Inflammatory macrophage treated with lipopolysaccharide for 1 hour (primary cell): Measurements from ENCODE around the gene NAV3.
"Not testable (repeated sequence)": the region's sequence is repeated elsewhere in the genome, so short reads cannot be mapped to it uniquely, and the experiment has no call there.

Experiments used
- DNase-seq, 2 donors: peaks; one replicate each; pipeline ENCODE4 v3.0.0-alpha.2; 2020 to 2022

NAV3 gene

DNA sequence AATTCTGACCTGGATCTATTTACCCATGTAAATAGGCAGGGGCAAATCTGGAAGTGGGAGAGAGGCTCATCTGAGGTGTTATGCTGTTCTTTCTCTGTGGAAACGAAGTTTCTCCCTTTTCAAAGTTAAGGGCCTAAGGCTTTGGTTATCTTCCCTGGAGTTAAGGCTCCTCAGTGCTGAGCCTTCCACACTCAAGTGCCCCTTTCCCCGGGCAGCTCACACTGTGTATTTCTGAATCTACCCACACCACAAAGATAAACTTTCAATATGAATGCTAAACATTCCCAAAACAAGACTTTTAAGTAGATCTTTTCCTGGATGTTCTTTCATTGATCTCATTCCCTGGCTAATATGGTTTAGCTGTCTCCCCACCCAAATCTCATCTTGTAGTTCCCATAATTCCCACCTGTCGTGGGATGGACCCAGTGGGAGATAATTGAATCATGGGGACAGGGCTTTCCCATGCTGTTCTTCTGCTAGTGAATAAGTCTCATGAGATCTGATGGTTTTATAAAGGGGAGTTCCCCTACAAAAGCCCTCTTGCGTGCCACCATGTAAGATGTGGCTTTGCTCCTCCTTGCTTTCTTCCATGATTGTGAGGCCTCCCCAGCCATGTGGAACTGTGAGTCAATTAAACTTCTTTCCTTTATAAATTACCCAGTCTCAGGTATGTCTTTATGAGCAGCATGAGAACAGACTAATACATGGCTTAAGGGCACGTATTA lies 251.1 kb downstream of the NAV3 start:
- no peak for DNase-seq

- peak in 1 of 2 donors; percentile 3 for DNase-seq
Observed at GRCh38 chr12:78085542-78086182, 255.0 kb downstream of the NAV3 start.

DNA sequence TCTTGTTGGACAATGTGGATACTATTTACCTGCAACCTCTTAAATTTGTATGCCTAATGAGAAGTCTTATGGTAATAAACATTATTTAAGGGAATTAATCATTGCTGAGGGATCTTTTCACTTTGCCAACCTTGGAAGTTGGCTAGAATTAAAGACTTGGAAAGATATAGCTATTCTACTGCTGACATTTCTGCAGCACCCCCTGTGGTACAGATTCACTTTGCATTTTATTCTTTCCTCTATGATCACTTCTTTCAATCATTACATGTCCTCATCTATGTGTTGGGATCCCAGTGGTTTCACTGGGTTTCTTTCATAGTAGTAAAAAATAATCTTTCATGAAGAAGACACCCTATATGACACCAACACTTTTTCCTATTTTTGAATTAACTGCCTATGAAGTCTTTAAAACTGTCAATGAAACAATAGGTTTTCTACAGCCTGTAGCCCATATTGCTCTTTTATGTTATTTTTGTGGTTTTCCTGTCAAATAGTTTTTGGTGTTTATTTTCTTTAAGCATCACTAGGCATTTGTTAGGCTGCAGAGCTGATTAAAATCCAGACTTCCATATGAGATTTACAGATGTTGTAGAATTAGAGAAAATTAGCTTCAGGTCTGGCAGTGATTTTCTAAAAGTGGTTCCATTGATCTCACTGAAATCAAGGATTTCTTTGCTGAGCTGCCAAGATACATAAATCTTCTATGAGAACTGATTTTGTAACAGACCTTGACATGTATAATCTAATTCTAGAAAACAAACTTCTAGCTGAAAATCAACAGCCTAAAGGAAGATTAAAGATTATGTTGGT lies 256.1 kb downstream of the NAV3 start:
- no peak for DNase-seq

DNA sequence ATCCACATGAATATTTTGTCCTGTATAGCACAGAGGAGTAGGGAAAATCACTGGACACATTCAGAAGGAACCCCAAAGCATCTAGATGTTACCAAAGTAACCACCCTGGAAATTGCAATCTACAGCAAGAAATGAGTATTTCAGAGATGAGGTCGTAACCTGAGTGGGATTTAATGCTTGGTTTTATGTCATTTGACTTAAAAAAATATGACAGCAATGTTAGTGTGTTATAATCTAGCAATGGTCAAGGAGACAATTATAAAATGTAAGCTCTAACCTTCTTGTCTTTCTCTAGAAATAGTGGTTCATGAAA lies 256.6 kb downstream of the NAV3 start:
- no peak for DNase-seq

GRCh38 chr12:78088391-78088832 lies 257.7 kb downstream of the NAV3 start:
- DNase-seq = peak in 1 of 2 donors; percentile 6

DNA sequence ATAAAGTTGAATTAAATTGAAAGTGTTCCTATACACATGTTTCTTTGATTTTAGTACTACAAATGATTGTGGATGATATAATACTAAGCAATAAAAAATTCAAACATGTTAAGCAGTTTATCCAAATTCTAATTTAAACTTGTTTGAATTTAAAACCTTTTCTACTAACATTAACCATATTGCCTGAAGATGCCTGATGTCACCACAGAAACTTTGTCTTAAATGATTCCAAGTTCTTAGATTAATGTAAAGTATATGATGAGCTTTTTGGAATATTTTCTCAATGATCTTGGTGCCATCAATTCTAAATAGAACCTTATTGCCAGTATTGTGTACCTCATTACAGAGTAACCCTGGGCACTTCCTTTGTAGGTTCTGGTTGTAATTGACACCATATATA lies 259.6 kb downstream of the NAV3 start:
- no peak for DNase-seq

DNA sequence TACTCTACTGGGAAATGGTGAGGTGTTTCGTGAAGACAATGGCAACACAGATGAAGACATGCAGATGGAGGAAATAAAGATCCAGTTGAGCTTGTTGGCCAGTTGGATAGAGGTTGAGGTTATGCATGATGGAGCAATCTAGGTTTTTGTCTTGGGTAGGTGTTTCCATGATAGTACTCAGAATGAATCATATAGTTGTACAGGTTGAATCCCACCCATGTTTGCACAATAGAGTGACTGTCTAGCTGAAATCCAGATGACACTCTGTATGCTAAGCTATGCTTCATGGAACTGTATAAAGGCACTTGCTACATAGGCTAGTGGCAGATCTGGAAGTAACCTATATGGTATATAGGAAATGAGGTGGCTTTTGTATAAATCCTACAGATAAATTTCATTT lies 264.9 kb downstream of the NAV3 start:
- DNase-seq = no peak

- no peak for DNase-seq
Observed at GRCh38 chr12:78096909-78097597, 266.4 kb downstream of the NAV3 start.

DNA sequence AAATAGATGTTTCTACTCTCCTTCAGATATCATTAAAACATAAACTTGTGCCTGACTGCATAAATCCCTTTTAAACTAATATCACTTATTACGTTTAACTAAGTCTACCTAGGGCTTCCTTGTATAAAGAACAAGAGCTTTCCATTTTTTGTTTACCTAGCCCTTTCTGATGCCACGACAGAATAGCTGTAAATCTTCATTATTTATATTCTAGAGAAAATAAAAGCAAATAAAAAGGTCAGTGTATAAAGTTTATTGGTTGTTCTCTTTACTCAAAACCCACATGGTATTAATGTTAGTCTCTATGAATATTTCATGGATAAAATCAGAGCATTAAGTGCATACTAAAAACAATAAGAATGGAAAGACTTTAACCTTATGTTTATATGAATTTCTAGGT lies 269.1 kb downstream of the NAV3 start:
- DNase-seq = no peak

DNA sequence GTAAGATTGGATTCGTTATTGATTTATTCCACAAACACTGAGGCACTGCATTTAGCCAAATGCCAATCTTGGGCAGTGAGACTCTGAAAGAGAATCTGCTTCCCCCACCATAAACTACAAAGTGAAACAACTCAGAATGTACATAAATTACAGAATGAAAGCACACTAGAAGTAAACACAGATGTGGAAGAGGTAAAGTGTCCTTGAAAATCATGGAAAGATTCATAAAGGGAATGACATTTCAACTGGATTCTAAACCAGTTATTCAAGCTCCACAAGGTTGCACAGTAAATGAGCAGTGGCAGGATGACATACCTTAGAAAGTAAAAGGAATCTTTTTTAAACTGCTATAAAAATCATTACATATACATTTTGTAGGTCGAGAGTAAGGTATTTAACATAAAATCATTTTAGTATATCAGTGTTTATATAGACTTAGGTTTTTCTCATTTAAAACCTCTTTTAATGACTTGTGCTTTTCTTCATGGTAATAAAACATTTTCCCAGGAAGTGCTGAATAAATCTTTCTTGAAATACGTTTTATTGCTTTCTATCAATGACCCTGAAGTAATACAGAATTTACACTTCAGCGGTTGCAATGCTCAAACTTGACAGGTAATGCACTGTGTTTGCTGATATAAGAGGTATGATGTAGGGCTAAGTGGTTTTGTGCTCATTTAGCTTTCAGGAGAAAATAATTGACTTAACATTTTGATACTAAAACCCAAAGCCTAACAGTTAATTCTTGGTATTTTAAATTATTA lies 270.6 kb downstream of the NAV3 start:
- no peak for DNase-seq

GRCh38 chr12:78101946-78102635 lies 271.4 kb downstream of the NAV3 start:
- no peak for DNase-seq

GRCh38 chr12:78102801-78103200 lies 272.1 kb downstream of the NAV3 start:
- DNase-seq = not testable (repeated sequence)

- no peak for DNase-seq
Observed at GRCh38 chr12:78115889-78116288, 285.2 kb downstream of the NAV3 start.

- DNase-seq = no peak
Observed at GRCh38 chr12:78118036-78118435, 287.3 kb downstream of the NAV3 start.

DNA sequence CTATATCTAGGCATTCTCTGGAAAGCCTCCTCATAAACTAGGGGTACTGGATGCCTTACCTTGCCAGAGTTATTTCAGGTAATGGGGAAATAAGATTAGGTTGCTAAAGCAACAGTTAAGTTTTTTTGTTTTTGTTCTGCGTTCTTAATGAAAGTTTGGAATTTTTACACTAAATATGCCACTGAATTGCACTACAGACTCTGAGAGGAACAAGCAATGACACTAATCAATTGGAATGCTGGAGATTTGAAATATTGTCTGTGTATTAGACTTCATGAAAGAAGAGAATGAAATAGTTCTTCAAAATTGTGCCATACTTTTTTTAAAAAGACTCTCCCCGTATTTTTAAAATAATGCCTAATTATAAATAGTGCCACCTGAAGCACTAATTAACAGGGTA lies 287.8 kb downstream of the NAV3 start:
- no peak for DNase-seq

DNA sequence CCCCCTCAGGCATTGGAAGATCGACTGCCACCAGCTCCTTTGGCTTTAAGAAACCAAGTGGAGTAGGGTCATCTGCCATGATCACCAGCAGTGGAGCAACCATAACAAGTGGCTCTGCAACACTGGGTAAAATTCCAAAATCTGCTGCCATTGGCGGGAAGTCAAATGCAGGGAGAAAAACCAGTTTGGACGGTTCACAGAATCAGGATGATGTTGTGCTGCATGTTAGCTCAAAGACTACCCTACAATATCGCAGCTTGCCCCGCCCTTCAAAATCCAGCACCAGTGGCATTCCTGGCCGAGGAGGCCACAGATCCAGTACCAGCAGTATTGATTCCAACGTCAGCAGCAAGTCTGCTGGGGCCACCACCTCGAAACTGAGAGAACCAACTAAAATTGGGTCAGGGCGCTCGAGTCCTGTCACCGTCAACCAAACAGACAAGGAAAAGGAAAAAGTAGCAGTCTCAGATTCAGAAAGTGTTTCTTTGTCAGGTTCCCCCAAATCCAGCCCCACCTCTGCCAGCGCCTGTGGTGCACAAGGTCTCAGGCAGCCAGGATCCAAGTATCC lies 288.7 kb downstream of the NAV3 start:
- no peak for DNase-seq

- no peak for DNase-seq
Observed at GRCh38 chr12:78120306-78120705, 289.6 kb downstream of the NAV3 start.

DNA sequence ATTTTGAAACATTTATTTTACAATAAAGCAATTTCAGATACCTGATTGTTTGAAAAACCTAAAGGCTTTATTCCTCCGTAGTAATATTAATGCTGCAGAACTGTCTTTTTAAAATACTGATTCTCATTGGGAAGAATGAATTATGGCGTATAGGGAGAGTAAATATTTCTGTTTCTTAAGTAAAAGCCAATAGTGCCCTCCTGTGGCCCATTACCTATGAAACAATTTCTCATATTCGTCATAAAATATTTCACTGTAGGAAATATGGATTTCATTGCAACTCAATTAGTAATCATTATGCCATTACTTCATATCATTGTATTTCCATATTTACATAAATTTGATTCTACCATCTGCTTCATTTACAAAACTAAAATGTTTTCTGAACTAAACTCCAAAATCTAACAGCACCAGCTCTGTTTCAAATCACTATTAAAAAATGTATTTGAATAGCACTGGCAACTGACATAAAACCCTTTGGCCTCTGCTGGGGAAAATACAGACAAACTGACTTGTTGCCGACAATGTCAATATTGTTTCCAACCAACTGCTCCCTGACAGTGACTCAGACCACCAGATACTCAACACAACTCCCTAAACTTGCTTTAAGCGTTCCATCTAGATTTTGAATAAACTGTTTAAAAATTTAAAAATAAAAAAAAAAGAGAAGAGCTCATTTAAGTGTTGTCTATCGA lies 290.3 kb downstream of the NAV3 start:
- DNase-seq = peak; percentile 12 to 37

GRCh38 chr12:78121969-78122610 lies 291.4 kb downstream of the NAV3 start:
- DNase-seq = no peak

GRCh38 chr12:78128211-78128610 lies 297.5 kb downstream of the NAV3 start:
- no peak for DNase-seq
